Panc1 (cell line): ENCODE results near the gene CLK2.

Experiments
- CTCF ChIP-seq: fragments of 450-650 bp; IDR thresholded peaks from 2 replicates; pipeline ENCODE4 v1.5.1; 2017; ENCODE audit warnings: mild to moderate bottlenecking
- POLR2AphosphoS5 ChIP-seq: IDR thresholded peaks from 2 replicates; pipeline ENCODE4 v1.6.1; 2012; ENCODE audit warnings: mild to moderate bottlenecking, low read depth, low read length, moderate library complexity
- TCF7L2 ChIP-seq: IDR thresholded peaks from 2 replicates; pipeline ENCODE4 v1.6.1; 2011; ENCODE audit warnings: mild to moderate bottlenecking, low read depth, low read length, inconsistent platforms

GRCh38 chr1:155320252-155320651, 46.9 kb upstream of the CLK2 start:
- TF ChIP-seq CTCF (no peak), TCF7L2 (no peak), POLR2AphosphoS5 (no peak)
